Progenitor cell of endocrine pancreas (in vitro differentiated cells): ENCODE data around the gene NELFA. TPM values are rescaled to one million over a fixed set of nuclear protein-coding genes. Genes with fewer than 3 reads are reported as not detected.

Source experiments
- DNase-seq: peaks from one replicate; pipeline ENCODE4 v3.0.0; 2021; ENCODE audit warnings: low spot score; ENCODE audit not compliant: unreplicated experiment
- H3K27ac Mint-ChIP-seq: 2 replicates; pipeline ENCODE4 v1.8.0; 2021; ENCODE audit warnings: mild to moderate bottlenecking, moderate library complexity, mixed read lengths
- H3K27me3 Mint-ChIP-seq: 2 replicates; pipeline ENCODE4 v1.8.0; 2021; ENCODE audit warnings: mixed read lengths
- H3K36me3 Mint-ChIP-seq: 2 replicates; pipeline ENCODE4 v1.8.0; 2022; ENCODE audit warnings: mixed read lengths; ENCODE audit not compliant: insufficient read depth
- H3K4me1 Mint-ChIP-seq: 2 replicates; pipeline ENCODE4 v1.8.0; 2021; ENCODE audit warnings: low read depth, mixed read lengths
- H3K4me3 Mint-ChIP-seq: 2 replicates; pipeline ENCODE4 v1.8.0; 2021; ENCODE audit warnings: low read depth, mild to moderate bottlenecking, moderate library complexity, mixed read lengths
- H3K9me3 Mint-ChIP-seq: 2 replicates; pipeline ENCODE4 v1.8.0; 2021; ENCODE audit warnings: low read depth, mixed read lengths
- total RNA-seq: library from RNA; stranded (reverse); gene quantifications from 2 replicates; pipeline ENCODE4 v1.2.1, GENCODE V29; 2021
- TF ChIP-seq, protein P1 (sequence below): fragments of 200-600 bp; sonication (generic); IDR thresholded peaks from one replicate; pipeline ENCODE4 v1.5.0; 2021; ENCODE audit warnings: antibody characterized with exemption, mild to moderate bottlenecking; ENCODE audit not compliant: unreplicated experiment

The NELFA gene
- total RNA-seq, 1 donor from 2014 or later: 52.5 TPM

DNA sequence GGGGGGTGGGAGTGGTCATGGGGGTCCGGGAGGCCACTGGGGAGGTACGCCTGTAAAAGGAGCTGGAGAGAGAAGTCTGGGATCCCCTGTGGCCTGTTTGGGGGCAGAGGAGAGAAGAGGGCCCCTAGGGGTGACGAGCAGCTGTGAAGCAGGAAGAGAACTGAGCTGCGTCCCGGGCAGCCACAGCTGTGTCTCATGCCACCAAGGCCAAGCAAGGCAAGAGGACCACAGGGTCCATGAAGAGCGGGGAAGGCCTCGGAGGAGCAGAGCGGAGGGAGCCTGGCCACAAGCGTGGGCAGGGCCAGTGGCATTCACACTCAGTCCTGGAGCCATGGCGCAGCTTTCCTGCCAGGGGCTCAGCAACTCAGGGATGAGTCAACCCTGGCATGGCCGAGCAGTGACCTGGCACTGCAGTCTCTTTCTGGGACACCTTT is 36.8 kb upstream of the NELFA start:
- Mint-ChIP-seq H3K4me3 (no peak overlapping the region), H3K36me3 (peaks cover 2% of the 10 kb centered on the region), H3K27me3 (peaks cover 3% of the 10 kb centered on the region), H3K4me1 (no peaks in the 10 kb centered on the region), H3K9me3 (no peaks in the 10 kb centered on the region), H3K27ac (no peak overlapping the region)
- DNase-seq: no peak
- TF ChIP-seq, protein P1, sequence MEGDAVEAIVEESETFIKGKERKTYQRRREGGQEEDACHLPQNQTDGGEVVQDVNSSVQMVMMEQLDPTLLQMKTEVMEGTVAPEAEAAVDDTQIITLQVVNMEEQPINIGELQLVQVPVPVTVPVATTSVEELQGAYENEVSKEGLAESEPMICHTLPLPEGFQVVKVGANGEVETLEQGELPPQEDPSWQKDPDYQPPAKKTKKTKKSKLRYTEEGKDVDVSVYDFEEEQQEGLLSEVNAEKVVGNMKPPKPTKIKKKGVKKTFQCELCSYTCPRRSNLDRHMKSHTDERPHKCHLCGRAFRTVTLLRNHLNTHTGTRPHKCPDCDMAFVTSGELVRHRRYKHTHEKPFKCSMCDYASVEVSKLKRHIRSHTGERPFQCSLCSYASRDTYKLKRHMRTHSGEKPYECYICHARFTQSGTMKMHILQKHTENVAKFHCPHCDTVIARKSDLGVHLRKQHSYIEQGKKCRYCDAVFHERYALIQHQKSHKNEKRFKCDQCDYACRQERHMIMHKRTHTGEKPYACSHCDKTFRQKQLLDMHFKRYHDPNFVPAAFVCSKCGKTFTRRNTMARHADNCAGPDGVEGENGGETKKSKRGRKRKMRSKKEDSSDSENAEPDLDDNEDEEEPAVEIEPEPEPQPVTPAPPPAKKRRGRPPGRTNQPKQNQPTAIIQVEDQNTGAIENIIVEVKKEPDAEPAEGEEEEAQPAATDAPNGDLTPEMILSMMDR: no peak

DNA sequence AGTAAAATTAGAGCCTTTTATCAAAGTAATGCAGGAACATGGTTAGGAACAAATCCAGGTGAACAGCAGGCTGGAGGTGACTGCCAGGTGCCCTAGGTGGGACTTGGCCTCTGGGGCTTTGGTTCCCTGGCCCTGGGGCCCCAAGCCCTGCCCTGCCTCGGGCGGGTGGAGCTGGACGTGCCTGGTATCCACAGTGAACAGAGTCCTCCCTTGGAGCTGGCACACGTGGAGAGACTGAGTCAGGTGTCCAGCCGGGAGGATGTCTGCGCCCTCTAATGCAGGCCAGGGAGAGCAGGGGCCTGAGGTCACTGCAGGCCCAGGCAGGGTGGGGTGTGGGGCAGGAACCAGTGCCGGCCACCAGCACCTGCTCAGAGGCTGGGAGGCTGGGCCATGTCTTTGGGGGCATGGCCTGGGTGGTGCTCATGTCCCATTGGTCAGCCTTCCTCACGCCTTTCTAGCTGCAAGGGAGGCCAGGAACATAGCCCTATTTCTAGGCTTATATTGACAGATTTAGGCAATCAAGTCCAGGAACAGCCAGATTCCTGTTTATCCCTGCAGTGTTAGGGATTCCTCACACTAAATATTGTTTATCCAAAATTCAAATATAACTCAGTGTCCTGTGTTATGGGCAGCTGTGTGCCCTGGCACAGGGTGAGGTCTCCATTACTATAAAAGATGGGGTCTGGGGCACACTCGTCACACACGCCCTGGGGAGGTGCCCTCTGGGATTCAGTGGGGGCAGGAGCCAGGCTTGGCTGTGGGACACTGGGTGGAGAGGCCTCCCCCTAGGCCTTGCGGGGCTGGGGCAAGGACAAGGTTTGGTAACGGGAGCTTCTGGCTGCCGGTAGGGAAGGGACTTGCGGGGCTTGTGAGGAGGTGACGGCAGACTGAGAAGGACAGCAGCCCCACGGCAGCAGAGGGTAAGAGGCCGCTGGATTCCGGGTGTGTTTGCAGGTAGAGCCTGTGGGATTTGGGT is 36.1 kb upstream of the NELFA start:
- H3K4me3 Mint-ChIP-seq: no peak overlapping the region
- peak overlapping the region; percentile 67 for H3K27ac Mint-ChIP-seq
- H3K9me3 Mint-ChIP-seq: no peaks in the 10 kb centered on the region
- H3K27me3 Mint-ChIP-seq: peaks cover 7% of the 10 kb centered on the region
- no peak for DNase-seq
- H3K36me3 Mint-ChIP-seq: peaks cover 2% of the 10 kb centered on the region
- TF ChIP-seq, protein P1: no peak
- H3K4me1 Mint-ChIP-seq: no peaks in the 10 kb centered on the region

DNA sequence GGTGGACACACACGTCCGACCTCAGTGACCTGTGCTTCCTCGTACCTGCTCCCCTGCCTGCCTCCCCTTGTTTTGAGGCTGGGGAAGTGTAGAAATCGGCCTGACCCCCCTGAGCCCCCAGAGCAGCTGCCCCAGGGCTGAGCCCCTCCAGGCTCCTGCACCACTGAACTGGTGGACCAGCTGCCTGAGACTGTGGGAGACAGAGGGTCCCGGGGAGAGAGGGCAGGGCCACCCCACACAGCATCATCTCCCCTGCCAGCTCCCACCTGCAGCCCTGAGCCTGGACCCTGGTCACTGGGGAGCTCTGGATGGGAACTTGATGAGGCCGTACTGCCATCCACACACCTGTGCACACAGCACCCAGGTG is 35.3 kb upstream of the NELFA start:
- TF ChIP-seq, protein P1: no peak
- no peak overlapping the region for H3K27ac Mint-ChIP-seq
- no peaks in the 10 kb centered on the region for H3K9me3 Mint-ChIP-seq
- H3K4me1 Mint-ChIP-seq: no peaks in the 10 kb centered on the region
- no peak for DNase-seq
- no peaks in the 10 kb centered on the region for H3K36me3 Mint-ChIP-seq
- peak overlapping the region; percentile 16 for H3K4me3 Mint-ChIP-seq
- H3K27me3 Mint-ChIP-seq: peaks cover 13% of the 10 kb centered on the region

DNA sequence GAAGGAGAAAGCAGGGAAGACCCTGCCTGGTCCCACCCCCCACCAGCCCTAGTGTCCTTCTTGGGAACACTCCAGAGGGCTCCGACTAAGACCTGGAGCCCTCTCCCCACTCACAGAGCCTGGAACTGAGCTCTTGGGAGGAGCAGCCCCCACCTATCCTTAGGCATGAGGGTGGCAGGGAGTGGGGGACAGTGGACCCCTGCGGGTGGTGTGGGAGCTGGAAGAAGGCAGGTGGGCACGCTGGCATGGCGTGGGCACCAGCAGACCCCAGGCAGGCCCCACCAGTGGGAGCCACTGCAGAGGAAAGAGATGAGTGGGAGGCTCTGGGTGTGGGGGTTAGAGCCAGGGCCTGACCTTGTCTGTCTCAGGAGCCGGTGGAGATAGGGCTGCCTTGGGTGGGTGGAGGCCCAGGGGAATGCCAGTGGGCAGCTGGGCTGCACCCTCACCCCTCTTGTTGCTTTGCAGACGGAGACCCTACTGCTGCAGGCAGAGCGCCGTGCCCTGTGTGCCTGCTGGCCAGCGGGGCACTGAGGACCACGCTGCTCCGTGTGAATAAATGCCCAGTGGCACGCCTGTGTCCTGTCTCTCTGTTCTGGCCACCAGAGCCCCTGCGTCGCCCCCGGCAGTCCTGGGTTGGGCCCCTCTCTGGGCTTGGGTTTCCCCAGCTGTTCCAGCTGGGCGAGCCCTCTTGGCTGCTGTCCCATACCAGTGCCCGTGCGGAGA is 34.8 kb upstream of the NELFA start:
- Mint-ChIP-seq H3K9me3 (no peaks in the 10 kb centered on the region), H3K27ac (no peak overlapping the region), H3K4me3 (peak overlapping the region; percentile 70), H3K36me3 (no peaks in the 10 kb centered on the region), H3K4me1 (no peaks in the 10 kb centered on the region), H3K27me3 (peaks cover 18% of the 10 kb centered on the region)
- no peak for DNase-seq
- TF ChIP-seq, protein P1: no peak

DNA sequence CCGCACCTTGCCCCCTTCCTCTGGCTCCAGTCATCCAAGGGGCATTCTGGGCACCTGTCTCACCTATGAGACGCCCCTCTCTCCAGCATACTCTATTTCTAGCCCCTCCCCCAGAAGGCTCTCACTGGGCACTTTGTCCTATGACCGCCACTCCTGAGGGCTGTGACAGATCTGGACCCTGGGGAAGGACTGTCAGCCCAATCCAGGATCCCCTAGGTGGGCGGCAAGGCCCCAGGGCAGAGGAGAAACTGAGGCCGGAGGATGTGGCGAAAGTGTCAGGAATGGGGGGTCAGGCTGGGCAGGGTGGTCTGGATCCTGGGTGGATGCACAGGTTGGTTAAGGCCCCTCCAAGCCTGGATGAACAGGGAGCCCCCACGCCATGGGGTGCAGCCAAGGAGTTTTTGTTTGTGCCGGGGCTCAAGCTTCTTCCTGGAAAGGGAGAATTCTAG is 34.2 kb upstream of the NELFA start:
- Mint-ChIP-seq H3K9me3 (no peaks in the 10 kb centered on the region), H3K36me3 (no peaks in the 10 kb centered on the region), H3K4me1 (no peaks in the 10 kb centered on the region), H3K4me3 (peak overlapping the region; percentile 70), H3K27me3 (peaks cover 21% of the 10 kb centered on the region), H3K27ac (no peak overlapping the region)
- no peak for DNase-seq
- TF ChIP-seq, protein P1: no peak
